Pulmonary artery endothelial cell (primary cell): ENCODE measurements around the gene IL17REL. TPM values are rescaled to one million over a fixed set of nuclear protein-coding genes. Genes with fewer than 3 reads are reported as not detected.

Source experiments
- DNase-seq: peaks from one replicate; pipeline ENCODE4 v3.0.0-alpha.2; 2011; ENCODE audit warnings: low read depth, low spot score
- total RNA-seq: library from RNA; depleted of rRNA; stranded (reverse); fragments of >200 nt; gene quantifications from 2 replicates; pipeline ENCODE4 v1.2.3, GENCODE V29; 2014

Gene IL17REL
- total RNA-seq, 1 donor from 2014 or later, result 0.20 TPM

GRCh38 chr22:50046481-50047245 is 34.1 kb upstream of the IL17REL start:
- no peak for DNase-seq

GRCh38 chr22:50046019-50046415 is 33.5 kb upstream of the IL17REL start:
- no peak for DNase-seq

- no peak for DNase-seq
These were observed 32.9 kb upstream of the IL17REL start for GRCh38 chr22:50045211-50046018.

- no peak for DNase-seq
These were observed 32.0 kb upstream of the IL17REL start for GRCh38 chr22:50044485-50045118.

- no peak for DNase-seq
These were observed 28.9 kb upstream of the IL17REL start for GRCh38 chr22:50041361-50042065.

- DNase-seq, result no peak
These were observed 28.2 kb upstream of the IL17REL start for GRCh38 chr22:50040717-50041116.

- no peak for DNase-seq
These were observed 27.3 kb upstream of the IL17REL start for GRCh38 chr22:50039669-50040443.

- no peak for DNase-seq
These were observed 23.6 kb upstream of the IL17REL start for GRCh38 chr22:50035976-50036724.

GRCh38 chr22:50035131-50035881 is 22.7 kb upstream of the IL17REL start:
- DNase-seq, result no peak

GRCh38 chr22:50034126-50035081 is 21.8 kb upstream of the IL17REL start:
- no peak for DNase-seq

- no peak for DNase-seq
These were observed 20.5 kb upstream of the IL17REL start for GRCh38 chr22:50032941-50033601.

GRCh38 chr22:50032109-50032871 is 19.7 kb upstream of the IL17REL start:
- no peak for DNase-seq

GRCh38 chr22:50031189-50032091 is 18.9 kb upstream of the IL17REL start:
- DNase-seq, result no peak

GRCh38 chr22:50030297-50031188 is 18.0 kb upstream of the IL17REL start:
- DNase-seq, result peak; percentile 10
